MCF 10A (cell line): ENCODE data around the gene NT5DC2. TPM values are rescaled to one million over a fixed set of nuclear protein-coding genes. Genes with fewer than 3 reads are reported as not detected.

Source experiments
- BruUV-seq: library from RNA; stranded (reverse); fragments of 400-500 nt; replicated peaks from 2 replicates; lab custom pipeline; 2021; lab: Mats Ljungman, UMichigan
- CTCF ChIA-PET: fragments of 300-600 bp; sonication (Branson Sonifier 250); formaldehyde crosslinking; extraction: SDS; loops from one replicate; lab custom pipeline; 2021; ENCODE audit warnings: antibody characterized with exemption, inconsistent platforms; lab: Yijun Ruan, JAX
- POLR2A ChIA-PET: fragments of 300-600, 350-650 bp; sonication (Branson Sonifier 250); formaldehyde crosslinking; extraction: SDS; loops from one replicate; lab custom pipeline; 2020; ENCODE audit warnings: antibody characterized with exemption, inconsistent platforms; lab: Yijun Ruan, JAX
- DNase-seq: peaks from one replicate; pipeline ENCODE4 v3.0.0-alpha.2; 2018; ENCODE audit not compliant: unreplicated experiment
- H3K27ac Mint-ChIP-seq: one replicate; pipeline ENCODE4 v1.8.0; 2022; ENCODE audit warnings: mild to moderate bottlenecking, low read depth, mixed read lengths; ENCODE audit not compliant: unreplicated experiment
- H3K27me3 Mint-ChIP-seq: one replicate; pipeline ENCODE4 v1.8.0; 2022; ENCODE audit warnings: mixed read lengths; ENCODE audit not compliant: insufficient read depth, unreplicated experiment
- H3K36me3 Mint-ChIP-seq: one replicate; pipeline ENCODE4 v1.8.0; 2022; ENCODE audit warnings: mild to moderate bottlenecking, moderate library complexity, mixed read lengths; ENCODE audit not compliant: insufficient read depth, unreplicated experiment
- H3K4me1 Mint-ChIP-seq: one replicate; pipeline ENCODE4 v1.8.0; 2022; ENCODE audit warnings: mixed read lengths; ENCODE audit not compliant: insufficient read depth, unreplicated experiment
- H3K4me3 Mint-ChIP-seq: one replicate; pipeline ENCODE4 v1.8.0; 2022; ENCODE audit warnings: mild to moderate bottlenecking, moderate library complexity, mixed read lengths; ENCODE audit not compliant: unreplicated experiment
- H3K9me3 Mint-ChIP-seq: one replicate; pipeline ENCODE4 v1.8.0; 2022; ENCODE audit warnings: mixed read lengths; ENCODE audit not compliant: unreplicated experiment
- CTCF ChIP-seq: fragments of 200-600 bp; IDR thresholded peaks from one replicate; pipeline ENCODE4 v1.8.0; 2022; ENCODE audit warnings: antibody characterized with exemption, mild to moderate bottlenecking; ENCODE audit not compliant: unreplicated experiment
- intact Hi-C: fragments of 100-400 bp; cut with micrococcal nuclease; formaldehyde crosslinking; loops from 2 replicates; pipeline ENCODE4 v1.14.1; 2022
- total RNA-seq: library from RNA; stranded (reverse); gene quantifications from 2 replicates; pipeline ENCODE4 v1.2.3, GENCODE V29; 2022

The NT5DC2 gene
- total RNA-seq, 1 experiment from 2014 or later = 28.9 TPM

GRCh38 chr3:52552089-52552488, 18.4 kb upstream of the NT5DC2 start:
- H3K36me3 Mint-ChIP-seq = peaks cover 65% of the 10 kb centered on the region
- H3K27me3 Mint-ChIP-seq = no peaks in the 10 kb centered on the region
- CTCF ChIA-PET = interaction anchor here (1.7 kb wide), 1 partner anchor 124 kb away, joined by 4 read pairs; no protein-coding TSS in a partner anchor
- BruUV-seq = no TSS peak
- no peak overlapping the region for H3K4me3 Mint-ChIP-seq
- no peaks in the 10 kb centered on the region for H3K9me3 Mint-ChIP-seq
- no peaks in the 10 kb centered on the region for H3K4me1 Mint-ChIP-seq
- H3K27ac Mint-ChIP-seq = peak overlapping the region; percentile 51
- TF ChIP-seq CTCF = no peak
- POLR2A ChIA-PET = interaction anchor here (0.6 to 3.0 kb wide), 2 partner anchors 15 to 33 kb away, joined by 3 to 16 read pairs; partner anchors contain the start of gene UQCC5
- DNase-seq = no peak
- intact Hi-C loops = no loop called here

GRCh38 chr3:52551118-52551517, 17.5 kb upstream of the NT5DC2 start:
- intact Hi-C loops = no loop called here
- Mint-ChIP-seq H3K27me3 (no peaks in the 10 kb centered on the region), H3K36me3 (peaks cover 66% of the 10 kb centered on the region), H3K4me1 (no peaks in the 10 kb centered on the region), H3K4me3 (no peak overlapping the region), H3K9me3 (no peaks in the 10 kb centered on the region), H3K27ac (no peak overlapping the region)
- POLR2A ChIA-PET = interaction anchor here (1.2 to 3.0 kb wide), 2 partner anchors 8 to 14 kb away, joined by 3 to 16 read pairs; partner anchors contain the start of gene UQCC5
- BruUV-seq = no TSS peak
- CTCF ChIA-PET = interaction anchor here (1.7 kb wide), 1 partner anchor 123 kb away, joined by 4 read pairs; no protein-coding TSS in a partner anchor
- no peak for DNase-seq
- TF ChIP-seq CTCF = no peak

GRCh38 chr3:52547143-52547542, 13.5 kb upstream of the NT5DC2 start:
- CTCF ChIA-PET = no interaction called here
- Mint-ChIP-seq H3K9me3 (no peaks in the 10 kb centered on the region), H3K36me3 (peaks cover 82% of the 10 kb centered on the region), H3K27ac (no peak overlapping the region), H3K4me3 (no peak overlapping the region), H3K4me1 (peaks cover 7% of the 10 kb centered on the region), H3K27me3 (no peaks in the 10 kb centered on the region)
- no TSS peak for BruUV-seq
- DNase-seq = no peak
- no peak for TF ChIP-seq CTCF
- intact Hi-C loops = no loop called here
- POLR2A ChIA-PET = interaction anchor here (1.1 kb wide), 1 partner anchor 139 kb away, joined by 3 read pairs; no protein-coding TSS in a partner anchor

GRCh38 chr3:52546111-52546901, 12.6 kb upstream of the NT5DC2 start:
- Mint-ChIP-seq H3K27me3 (no peaks in the 10 kb centered on the region), H3K36me3 (peaks cover 82% of the 10 kb centered on the region), H3K27ac (peak overlapping the region; percentile 42), H3K9me3 (no peaks in the 10 kb centered on the region), H3K4me3 (no peak overlapping the region), H3K4me1 (peaks cover 7% of the 10 kb centered on the region)
- intact Hi-C loops = no loop called here
- no peak for DNase-seq
- CTCF ChIA-PET = no interaction called here
- POLR2A ChIA-PET = interaction anchor here (1.1 to 1.2 kb wide), 3 partner anchors 10 to 140 kb away, joined by 3 to 6 read pairs (median 3); partner anchors contain the start of gene UQCC5
- no peak for TF ChIP-seq CTCF
- no TSS peak for BruUV-seq
